ENCODE measurements around the gene WNT3.

The WNT3 gene

DNA sequence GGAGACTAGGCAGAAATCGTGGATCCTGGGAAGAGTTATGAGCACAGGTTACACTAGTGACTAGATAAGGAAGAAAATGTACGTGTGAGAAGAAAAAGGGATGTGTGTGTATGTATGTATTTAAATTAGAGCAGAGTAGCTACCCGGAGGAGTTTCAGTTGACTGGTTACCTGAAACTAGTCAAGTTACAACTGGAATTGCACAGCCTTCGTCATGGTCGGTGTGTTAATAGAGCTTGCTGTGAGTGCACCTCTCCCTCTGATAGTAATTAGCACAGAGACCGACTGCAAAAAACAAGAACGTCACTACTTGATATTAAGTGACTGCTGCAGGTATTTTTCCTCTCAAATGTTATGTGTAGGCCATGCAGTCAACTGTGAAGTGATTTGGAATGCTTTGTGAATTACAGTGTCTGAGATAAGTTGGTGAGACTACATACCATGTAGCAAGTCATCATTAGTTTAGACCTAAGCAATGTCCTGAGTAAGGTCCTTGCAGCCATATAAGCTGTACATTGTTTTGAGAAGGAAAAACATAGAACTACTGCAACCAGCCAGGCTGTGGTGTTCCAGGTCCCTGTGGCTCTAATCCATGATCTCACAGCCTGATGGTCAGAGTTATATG lies 95.7 kb downstream of the WNT3 start:
- DNase-seq = no peak

DNA sequence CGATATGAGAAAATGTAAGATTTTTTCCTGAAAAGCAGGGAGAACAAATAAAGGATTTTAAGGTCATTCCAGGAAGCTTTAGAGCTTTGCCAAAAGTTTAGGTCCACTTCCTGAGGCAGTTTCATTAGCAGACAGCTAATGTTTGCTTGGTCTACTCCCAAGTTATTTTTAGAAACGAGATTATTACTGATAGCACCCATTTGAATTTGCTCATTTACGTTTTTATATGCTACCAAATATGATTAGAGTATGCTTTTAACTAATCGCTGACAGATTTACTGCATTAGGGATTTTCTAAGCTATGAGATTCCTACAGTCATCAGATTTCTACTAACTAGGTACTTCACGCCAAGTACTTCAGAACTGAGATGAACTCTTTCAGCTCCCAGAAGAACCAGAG lies 98.1 kb downstream of the WNT3 start:
- no peak for DNase-seq

DNA sequence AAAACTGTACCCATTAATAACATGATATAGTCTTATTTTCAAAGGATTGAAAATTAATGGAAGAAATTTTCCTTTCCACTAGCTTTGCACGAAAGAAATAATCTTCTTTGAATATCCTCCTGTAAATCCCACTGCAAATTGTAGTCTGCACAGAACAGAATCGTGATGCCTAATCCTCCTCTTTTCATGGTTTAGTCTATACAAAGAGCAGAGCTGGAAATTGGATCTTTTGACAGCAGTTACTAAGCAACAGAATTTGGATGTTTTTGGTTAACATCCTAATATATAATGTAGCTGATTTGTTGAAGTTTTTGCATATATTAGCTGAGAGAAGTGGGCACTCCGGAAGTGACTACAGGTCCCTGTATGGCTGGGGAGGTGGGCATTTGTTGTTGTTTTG lies 98.6 kb downstream of the WNT3 start:
- no peak for DNase-seq

DNA sequence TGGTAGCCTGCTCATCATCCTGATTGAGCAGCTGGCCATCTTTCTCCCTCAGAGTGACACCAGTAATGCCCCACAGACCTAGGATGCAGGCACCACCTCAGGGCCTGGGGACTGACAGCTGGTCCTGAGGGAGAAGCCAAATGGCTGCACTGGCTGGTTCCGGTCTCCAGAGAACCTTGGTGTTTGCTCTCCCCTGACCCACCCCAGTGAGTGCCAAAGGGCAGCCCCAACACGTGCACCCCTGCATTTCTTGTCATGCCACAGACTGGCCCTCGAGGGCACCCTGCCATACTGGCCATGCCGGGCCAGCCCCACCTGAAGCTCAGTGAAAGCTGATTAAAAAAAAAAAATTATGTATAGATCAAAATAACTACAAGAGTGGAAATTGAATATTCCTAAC lies 100.5 kb downstream of the WNT3 start:
- DNase-seq = no peak

All from hippocampal formation (tissue), 2 donors.